Stimulated activated CD4-positive, alpha-beta T cell treated with anti-CD3 and anti-CD28 coated beads, Interleukin-4, amount 100 ng/mL, for 24 hours (primary cell): ENCODE measurements around the gene SRRM4.

Source experiments
- DNase-seq: peaks from one replicate; pipeline ENCODE4 v3.0.0-alpha.2; 2020

SRRM4 gene

GRCh38 chr12:119175081-119175480, 193.7 kb downstream of the SRRM4 start:
- DNase-seq: no peak

GRCh38 chr12:119176267-119177055, 195.1 kb downstream of the SRRM4 start:
- no peak for DNase-seq

GRCh38 chr12:119177056-119177325, 195.7 kb downstream of the SRRM4 start:
- no peak for DNase-seq

GRCh38 chr12:119177724-119178380, 196.5 kb downstream of the SRRM4 start:
- DNase-seq: no peak

GRCh38 chr12:119178544-119179334, 197.4 kb downstream of the SRRM4 start, which contains the start of gene HSPB8:
TSS of gene HSPB8 (plus strand) at chr12:119178931. CDS start at chr12:119179313, 382 bp downstream.
- no peak for DNase-seq

- no peak for DNase-seq
These were observed 198.1 kb downstream of the SRRM4 start for GRCh38 chr12:119179335-119180021.

- no peak for DNase-seq
These were observed 199.2 kb downstream of the SRRM4 start for GRCh38 chr12:119180380-119181040.

GRCh38 chr12:119181202-119181601, 199.9 kb downstream of the SRRM4 start:
- DNase-seq: no peak

GRCh38 chr12:119181944-119182343, 200.6 kb downstream of the SRRM4 start:
- no peak for DNase-seq

GRCh38 chr12:119182701-119183493, 201.6 kb downstream of the SRRM4 start:
- no peak for DNase-seq

- no peak for DNase-seq
These were observed 202.8 kb downstream of the SRRM4 start for GRCh38 chr12:119183942-119184695.

GRCh38 chr12:119195256-119195655, 213.9 kb downstream of the SRRM4 start:
- DNase-seq: no peak

- no peak for DNase-seq
These were observed 217.1 kb downstream of the SRRM4 start for GRCh38 chr12:119198440-119198839.

GRCh38 chr12:119200601-119201000, 219.3 kb downstream of the SRRM4 start:
- no peak for DNase-seq

GRCh38 chr12:119201789-119202543, 220.6 kb downstream of the SRRM4 start:
- no peak for DNase-seq

- DNase-seq: no peak
These were observed 221.2 kb downstream of the SRRM4 start for GRCh38 chr12:119202544-119202943.

GRCh38 chr12:119204131-119204530, 222.8 kb downstream of the SRRM4 start:
- no peak for DNase-seq

GRCh38 chr12:119204671-119205285, 223.4 kb downstream of the SRRM4 start:
- no peak for DNase-seq

- DNase-seq: no peak
These were observed 225.2 kb downstream of the SRRM4 start for GRCh38 chr12:119206348-119207062.
